Activated T-helper 1 cell treated with anti-CD3 and anti-CD28 coated beads, Interleukin-2, amount 50 U/mL, for 16 hours (primary cell): ENCODE data around the gene PDE6D.

Experiments used
- DNase-seq, 2 donors: peaks; one replicate each; pipeline ENCODE4 v3.0.0-alpha.2; 2020; ENCODE audit warnings: low read depth in 1 of 2, low spot score in 1 of 2

PDE6D gene

DNA sequence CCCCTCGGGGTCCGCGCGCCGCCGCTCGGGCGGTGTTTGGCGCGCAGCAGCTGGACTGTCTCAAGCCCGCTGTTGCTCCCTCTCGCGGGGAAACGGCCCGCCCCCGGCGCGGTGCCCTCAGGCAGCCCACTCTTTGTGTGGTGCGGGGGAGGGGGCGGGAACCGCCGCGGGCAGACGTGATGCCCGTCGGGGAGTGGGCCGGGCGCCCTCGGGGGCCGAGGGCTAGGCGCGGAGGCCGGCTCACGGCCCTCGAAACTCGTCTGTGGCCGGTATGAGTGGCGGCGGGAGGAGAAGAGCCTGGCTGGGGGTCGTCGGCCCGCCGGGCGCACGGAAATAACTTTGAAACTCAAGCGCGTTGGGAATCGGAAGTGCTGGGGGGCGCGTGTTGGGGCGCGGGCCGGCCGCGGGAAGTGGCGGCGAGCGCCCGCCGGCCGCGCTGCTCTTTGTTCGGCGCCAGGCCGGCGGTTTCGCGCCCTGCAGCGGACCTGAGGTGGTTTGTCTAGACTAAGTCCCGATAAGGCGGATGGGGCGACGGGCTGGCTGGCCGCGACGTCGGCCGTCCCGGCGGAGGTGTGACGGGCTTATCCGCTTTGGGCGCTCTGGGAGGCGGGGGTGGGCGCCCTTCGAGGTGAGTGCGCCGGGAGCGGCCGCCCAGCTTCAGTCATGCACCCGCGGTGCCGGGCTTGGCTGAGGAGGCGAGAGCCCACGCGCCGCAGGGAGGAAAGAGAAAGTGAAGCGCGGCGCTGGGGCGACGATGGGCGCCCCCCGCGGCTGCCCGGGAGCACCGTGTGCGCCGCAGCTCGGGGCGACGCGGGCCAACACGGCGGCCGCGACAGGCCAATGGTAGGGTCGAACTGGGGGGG lies 72.1 kb downstream of the PDE6D start:
- DNase-seq = peak in 1 of 2 donors; percentile 52

DNA sequence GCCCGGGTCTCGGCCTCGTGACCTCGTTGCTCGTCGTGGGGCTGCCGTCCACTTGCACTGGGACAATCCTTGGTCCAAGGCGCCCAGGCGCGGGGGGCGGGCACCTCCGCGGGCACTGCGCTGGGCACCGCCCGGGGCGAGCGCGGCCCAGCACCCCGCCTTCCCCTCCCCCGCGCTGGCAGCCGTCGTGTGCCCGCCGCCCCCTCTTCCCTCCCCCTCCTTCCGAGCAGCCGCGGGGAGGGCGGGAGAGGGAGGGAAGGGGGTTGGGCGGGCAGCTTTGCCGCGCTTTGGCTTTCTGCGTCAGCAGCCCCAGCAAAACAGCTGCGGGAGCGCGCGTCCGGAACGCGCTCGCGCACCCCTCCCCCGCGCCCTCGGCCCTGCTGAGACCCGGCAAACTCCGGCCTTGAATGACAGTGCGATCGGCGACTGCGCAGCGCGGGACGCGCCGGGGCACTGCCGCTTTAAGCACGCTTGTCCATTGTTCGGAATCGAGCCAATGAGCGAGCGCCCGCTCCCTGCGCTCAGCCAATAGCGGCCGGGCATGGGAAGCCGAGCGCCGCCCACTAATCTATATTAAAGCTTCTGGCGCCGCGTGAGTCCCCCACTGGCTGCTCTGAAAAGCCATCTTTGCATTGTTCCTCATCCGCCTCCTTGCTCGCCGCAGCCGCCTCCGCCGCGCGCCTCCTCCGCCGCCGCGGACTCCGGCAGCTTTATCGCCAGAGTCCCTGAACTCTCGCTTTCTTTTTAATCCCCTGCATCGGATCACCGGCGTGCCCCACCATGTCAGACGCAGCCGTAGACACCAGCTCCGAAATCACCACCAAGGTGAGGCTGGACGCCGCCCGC lies 72.9 kb downstream of the PDE6D start, which contains the start of gene PTMA:
Gene PTMA, plus strand, starts transcription at position 599 of the 846 bp plus-strand sequence. Its CDS starts 182 bp downstream, at position 781.
- peak; percentile 97 to 99 for DNase-seq

GRCh38 chr2:231707625-231707926 lies 73.5 kb downstream of the PDE6D start:
- peak in 1 of 2 donors; percentile 28 for DNase-seq

DNA sequence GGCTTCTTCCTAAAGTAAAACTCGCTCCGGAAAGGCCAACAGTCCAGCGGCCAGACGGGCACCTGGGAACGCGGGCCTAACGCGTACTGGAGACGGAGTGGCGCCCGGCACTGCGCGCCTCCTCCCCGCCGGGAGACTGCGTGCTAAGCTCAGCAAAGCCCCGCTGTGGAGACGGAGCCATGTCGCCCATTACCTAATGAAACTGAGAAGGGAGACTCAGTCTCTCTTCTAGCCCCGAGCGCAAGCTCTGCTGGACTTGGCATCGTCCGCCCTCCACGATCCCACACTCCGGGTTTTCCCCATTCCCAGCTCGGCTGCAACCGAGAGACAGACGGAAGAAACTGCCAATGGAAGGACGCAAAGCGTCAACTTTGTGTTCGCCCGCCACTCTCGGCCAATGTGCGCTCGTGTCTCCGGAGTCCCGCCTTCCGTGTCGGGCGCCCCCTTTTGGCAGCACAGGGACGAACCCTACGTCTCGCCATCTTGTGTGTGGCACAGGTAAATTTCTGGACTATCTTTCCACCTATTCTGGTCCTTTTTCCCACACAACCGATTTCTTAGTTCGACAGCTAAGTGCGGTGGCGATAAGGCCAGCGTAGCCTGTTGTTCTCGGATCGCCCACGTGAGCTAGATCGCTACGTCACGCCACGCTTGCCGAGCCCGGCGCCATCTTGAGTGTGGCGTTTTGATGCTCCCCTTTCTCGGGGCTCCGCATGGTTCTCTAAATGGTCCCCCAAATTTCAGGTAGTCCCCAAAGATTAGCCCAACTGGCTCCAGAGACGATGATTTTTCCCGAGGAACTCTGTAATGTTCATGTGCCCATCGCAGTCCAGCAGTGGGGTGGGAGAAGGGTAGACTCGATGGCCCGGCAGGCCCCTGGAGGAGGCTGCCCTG lies 74.1 kb downstream of the PDE6D start:
- peak; percentile 95 to 96 for DNase-seq

DNA sequence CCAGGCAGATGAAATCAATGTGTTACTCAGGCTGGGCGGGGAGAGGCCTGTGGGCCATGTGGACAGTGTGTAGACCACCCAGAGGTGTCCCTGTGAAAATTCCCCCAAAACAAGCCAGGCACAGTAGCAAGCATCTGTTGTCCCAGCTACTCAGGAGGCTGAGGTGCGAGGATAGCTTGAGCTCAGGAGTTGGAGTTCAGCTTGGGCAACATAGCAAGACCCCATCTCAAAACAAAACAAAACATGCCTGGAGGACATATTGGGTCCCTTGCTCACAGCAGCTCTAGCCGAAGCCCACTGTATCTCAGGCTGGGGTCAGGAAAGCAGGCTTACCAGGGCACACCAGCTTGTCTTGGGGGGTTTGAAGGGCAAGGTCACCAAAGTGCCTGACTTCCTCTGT lies 77.1 kb downstream of the PDE6D start:
- no peak for DNase-seq

DNA sequence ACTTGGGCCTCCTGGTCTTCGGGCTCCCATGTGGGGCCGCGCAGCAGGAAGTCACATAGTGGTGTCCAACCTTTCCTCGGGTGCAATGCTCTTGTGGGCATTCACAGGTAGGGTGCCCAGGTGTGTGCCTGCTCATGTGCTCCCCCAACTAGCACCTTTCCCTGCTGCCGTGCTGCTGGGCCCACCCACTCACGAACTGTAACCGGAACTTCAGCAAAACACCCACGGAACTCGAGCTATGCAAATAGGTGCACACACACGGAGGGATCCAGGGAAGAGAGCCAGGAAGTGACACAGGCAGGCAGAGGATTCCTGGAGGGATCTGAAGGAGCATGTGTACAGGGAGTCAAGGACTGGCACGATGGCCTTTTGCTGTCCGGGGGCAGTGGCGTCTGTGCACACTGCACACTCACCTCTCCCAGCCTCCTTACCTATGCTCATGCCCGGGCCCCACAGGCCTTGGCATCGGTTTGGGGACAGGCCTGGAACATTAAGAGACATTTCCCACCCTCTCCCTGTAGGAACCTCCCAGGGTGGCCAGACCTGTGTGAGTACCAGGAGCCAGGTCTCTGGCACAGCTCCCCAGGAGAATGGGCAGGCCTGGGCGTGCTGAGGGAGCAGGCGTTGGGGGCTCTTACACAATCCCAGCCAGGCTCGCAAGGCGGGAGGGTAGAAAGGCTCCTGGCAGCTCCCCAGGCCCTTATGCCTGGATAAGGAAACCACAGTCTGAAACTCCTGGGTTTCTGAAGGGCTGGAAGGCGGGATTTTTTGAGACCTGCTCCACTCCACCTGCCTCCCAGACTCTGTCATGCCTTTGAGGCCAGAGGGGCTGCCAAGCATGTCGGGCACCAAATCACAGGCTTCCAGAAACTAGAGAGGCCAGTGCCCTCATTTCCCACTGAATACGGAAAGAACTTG lies 79.4 kb downstream of the PDE6D start:
- DNase-seq = no peak

DNA sequence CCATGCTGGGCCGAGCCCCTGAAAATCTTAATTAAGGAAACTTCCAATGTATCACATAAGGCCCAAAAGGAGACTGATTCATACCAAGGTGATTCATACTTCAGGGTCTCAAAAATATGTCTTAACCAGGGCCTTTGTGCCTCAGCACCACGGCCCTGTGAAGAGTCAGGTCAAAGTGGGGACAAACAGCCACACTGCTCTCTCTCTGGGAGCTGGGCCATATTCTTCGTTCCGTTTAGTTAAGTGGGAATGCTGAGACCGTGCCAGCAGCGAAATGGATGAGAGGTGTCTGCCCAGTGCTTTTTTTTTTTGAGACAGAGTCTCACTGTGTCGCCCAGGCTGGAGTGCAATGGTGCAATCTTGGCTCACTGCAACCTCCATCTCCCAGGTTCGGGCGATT lies 82.1 kb downstream of the PDE6D start:
- DNase-seq = no peak

GRCh38 chr2:231696004-231696367 lies 85.1 kb downstream of the PDE6D start:
- no peak for DNase-seq

DNA sequence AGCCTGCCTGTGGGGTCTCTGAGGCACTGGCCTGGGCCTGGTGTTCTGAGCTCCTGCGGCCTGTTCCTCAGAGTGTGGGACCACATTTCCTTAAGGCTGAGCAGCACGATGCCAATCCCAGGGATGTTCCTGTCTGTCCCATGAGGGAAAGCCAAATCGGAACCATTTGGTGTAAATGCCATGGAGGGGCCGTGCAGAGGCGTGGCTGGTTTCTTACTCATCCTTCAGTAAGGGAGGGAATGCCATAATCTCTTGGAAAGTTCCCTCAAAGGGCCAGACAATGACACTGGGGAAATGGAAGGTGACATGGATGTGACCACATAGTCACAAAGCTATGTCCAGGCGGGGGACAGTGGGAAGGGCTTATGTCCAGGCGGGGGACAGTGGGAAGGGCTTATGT lies 87.1 kb downstream of the PDE6D start:
- no peak for DNase-seq

DNA sequence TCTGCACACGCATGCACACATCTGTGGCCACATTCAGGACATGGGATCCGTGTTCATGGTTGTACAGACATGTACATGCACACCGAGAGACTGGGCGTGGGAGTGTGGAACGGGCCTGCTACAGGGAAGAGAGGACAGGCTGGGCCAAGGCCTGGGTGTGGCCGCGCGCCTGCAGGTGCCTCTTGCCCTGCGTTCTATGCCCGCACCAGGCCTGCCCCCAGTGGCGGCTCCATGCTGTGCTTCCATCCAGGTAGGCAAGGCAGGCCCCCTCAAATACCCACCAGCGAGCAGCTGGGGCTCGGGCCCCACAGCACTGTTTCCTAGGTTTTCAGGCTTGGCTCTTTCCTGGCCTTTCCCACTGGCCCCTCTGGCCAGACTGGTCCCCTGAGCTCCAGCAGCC lies 88.2 kb downstream of the PDE6D start:
- DNase-seq = no peak

- DNase-seq = no peak
Observed at GRCh38 chr2:231691251-231691772, 89.8 kb downstream of the PDE6D start.

DNA sequence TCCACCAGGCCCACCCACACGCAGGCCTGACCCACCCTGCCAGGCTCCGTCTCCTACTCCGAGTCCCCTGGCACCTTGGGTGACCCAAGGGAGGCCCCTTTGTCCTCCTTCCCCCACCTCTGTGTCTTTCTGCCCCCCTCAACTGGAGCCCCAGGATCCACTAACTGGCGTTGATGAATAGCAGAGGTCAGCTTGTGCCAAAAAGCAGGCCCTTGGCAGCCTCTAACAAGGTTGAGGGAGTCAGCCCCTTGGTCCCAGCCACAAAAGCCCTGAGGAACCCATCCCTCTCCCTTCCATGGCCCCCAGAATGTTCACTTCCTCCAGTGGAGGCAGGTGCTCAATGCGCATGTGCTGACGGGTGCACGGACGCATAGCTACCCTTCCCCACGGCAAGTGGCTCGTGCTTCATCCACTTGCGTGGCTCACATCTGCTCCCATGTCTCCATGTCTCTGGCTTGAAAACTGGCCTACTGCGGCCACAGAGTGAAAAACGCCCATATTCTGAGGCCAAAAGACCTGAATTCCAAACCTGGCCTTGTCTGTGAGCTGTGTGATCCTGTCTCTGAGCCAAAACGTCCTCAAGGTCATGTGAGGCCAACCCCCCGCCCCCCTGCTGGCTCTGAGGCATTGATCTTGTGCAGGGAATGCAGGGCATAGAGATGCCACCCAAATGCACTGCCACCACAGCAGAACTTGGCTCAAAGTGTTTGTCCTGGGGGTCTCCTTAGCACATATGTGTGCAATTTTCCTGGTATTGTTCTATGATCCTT lies 91.8 kb downstream of the PDE6D start:
- DNase-seq = no peak

DNA sequence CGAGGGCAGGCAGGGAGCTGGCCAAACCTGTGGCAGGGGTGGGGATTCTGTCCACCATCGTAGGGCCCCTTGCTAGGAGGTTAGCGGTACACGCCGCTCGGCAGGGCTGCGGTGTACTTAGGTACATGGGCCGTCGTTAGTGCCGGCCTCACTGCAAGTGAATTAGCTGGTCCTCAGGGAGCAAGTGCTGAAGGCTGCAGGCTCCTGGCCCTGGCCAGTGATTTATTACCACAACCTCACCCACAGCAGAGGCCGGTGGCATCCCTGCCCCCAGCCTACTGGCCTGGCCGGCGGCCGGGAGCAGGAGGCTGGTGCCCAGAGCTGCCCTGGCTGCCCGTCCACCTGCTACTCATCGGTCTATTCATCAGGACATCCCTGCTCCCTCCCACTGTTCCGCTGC lies 92.4 kb downstream of the PDE6D start:
- DNase-seq = no peak

GRCh38 chr2:231687961-231688360 lies 93.1 kb downstream of the PDE6D start:
- no peak for DNase-seq

DNA sequence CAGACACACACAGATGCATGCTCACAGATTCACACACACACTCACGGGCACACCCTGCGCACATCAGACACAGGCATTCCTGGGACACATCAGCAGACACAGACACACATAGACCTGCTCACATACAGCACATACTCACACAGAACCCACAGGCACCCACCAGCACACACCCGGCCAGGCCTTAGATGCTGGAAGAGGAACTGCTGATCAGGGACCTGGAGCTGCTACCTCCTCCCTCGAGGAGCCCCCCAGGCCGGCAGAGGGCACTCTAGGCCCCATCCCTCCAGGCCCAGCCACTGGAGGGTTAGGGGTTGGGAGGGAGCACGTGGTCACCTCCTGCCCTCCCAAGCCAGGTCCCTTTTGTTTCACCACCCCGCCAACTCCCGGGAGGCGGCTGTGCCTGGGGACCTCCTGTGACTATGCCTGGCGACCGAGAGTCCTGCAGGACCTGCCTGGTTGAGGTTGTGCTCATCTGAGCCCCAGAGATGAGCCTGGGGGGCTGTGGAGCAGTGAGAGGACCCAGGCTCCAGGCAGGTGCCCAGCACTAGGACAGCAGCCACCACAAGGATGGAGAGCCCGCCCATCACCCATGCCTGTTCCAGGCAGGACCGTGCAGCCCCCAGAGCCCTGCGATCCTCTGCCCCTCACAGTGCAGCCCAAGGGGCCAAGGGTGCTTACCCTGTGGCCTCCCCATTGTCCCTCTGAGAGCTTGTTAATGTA lies 93.8 kb downstream of the PDE6D start:
- DNase-seq = peak; percentile 35 to 41

DNA sequence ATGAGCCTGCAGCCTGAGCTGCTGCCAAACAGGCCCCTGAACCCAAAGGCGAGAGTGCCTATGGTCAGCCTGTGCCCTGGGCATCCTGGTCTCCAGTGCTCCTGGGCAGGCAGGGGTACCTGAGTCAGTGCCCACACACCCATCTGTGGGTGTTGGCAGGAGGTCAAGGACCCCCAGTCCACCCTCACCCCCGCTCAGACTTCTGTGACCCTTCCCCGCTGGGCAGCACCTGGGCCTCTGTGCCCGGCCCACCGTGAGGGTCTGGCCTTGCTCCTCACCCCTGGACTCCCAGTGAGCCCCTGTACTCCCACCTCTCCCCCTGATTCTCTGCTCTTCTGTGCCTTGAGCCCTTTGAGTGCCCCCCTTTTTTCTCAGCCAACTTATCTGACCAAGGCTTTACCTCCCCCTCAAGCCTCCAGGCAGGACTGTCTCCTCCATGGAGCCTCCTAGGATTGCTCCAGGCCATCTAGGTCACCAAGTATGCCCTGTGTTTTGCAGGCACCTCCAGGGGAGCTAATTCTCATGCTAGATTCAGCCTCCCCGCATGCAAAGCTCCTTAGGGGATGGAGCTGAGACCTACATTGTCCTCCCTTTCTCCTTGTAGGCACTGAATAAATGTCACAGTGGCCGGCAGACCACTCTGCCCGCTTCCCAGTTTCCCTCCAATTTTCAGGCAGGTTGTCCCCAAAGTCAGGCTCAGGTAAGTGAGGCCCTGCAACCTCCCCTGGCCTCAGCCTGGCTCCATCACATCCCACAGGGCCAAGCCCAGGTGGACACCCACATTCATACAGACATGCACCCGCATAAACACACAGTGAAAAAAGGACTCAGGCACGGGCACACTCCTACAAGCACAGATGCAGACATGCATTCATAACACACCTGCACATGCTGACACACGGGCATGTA lies 94.6 kb downstream of the PDE6D start:
- DNase-seq = no peak

GRCh38 chr2:231685349-231686191 lies 95.5 kb downstream of the PDE6D start:
- no peak for DNase-seq
